Activated B cell treated with CpG ODN at 0.5 μM for 24 hours (primary cell): ENCODE data around the gene BCAS3. TPM values are rescaled to one million over a fixed set of nuclear protein-coding genes. Genes with fewer than 3 reads are reported as not detected.

Experiments used
- ATAC-seq: fragments of 200-7000 bp; cut with Tn5 transposase; one replicate; pipeline ENCODE4 v1.10.0; 2021; ENCODE audit warnings: low read depth, mild to moderate bottlenecking, moderate library complexity
- CTCF ChIA-PET: fragments of 350-600 bp; sonication (Branson Sonifier 250); formaldehyde crosslinking; loops from one replicate; lab custom pipeline; 2021; ENCODE audit warnings: antibody characterized with exemption; lab: Charles Lee
- POLR2A ChIA-PET: fragments of 350-600 bp; sonication (Branson Sonifier 250); formaldehyde crosslinking; loops from one replicate; lab custom pipeline; 2021; ENCODE audit warnings: antibody characterized with exemption; lab: Charles Lee
- DNase-seq: peaks from one replicate; pipeline ENCODE4 v3.0.0; 2022
- H3K27ac Mint-ChIP-seq: one replicate; pipeline ENCODE4 v1.8.0; 2020; ENCODE audit warnings: mixed read lengths
- H3K27me3 Mint-ChIP-seq: one replicate; pipeline ENCODE4 v1.8.0; 2021; ENCODE audit warnings: mixed read lengths
- H3K36me3 Mint-ChIP-seq: one replicate; pipeline ENCODE4 v1.8.0; 2021; ENCODE audit warnings: low read depth, mixed read lengths
- H3K4me1 Mint-ChIP-seq: one replicate; pipeline ENCODE4 v1.8.0; 2021; ENCODE audit warnings: mixed read lengths
- H3K4me3 Mint-ChIP-seq: one replicate; pipeline ENCODE4 v1.8.0; 2020; ENCODE audit warnings: mild to moderate bottlenecking, mixed read lengths
- H3K9me3 Mint-ChIP-seq: one replicate; pipeline ENCODE4 v1.8.0; 2020; ENCODE audit warnings: mixed read lengths
- CTCF ChIP-seq: fragments of 200-600 bp; IDR thresholded peaks from one replicate; pipeline ENCODE4 v1.8.0; 2022; ENCODE audit warnings: antibody characterized with exemption, mild to moderate bottlenecking
- intact Hi-C: fragments of 100-400 bp; cut with micrococcal nuclease; formaldehyde crosslinking; loops from one replicate; pipeline ENCODE4 v1.15.1; 2024
- total RNA-seq: library from RNA; stranded (reverse); gene quantifications from 2 replicates; pipeline ENCODE4 v1.2.3, GENCODE V29; 2022

Gene BCAS3
- total RNA-seq, 1 donor from 2014 or later, result 37.5 TPM

- intact Hi-C loops, result no loop called here
- TF ChIP-seq CTCF, result no peak
- no peak for ATAC-seq
- H3K4me3 Mint-ChIP-seq, result no peak overlapping the region
- no peaks in the 10 kb centered on the region for H3K36me3 Mint-ChIP-seq
- H3K9me3 Mint-ChIP-seq, result no peaks in the 10 kb centered on the region
- POLR2A ChIA-PET, result no interaction called here
- no peak for DNase-seq
- H3K27me3 Mint-ChIP-seq, result no peaks in the 10 kb centered on the region
- CTCF ChIA-PET, result no interaction called here
- no peaks in the 10 kb centered on the region for H3K4me1 Mint-ChIP-seq
- H3K27ac Mint-ChIP-seq, result no peak overlapping the region
Observed at GRCh38 chr17:60823515-60823914, 145.9 kb downstream of the BCAS3 start.

GRCh38 chr17:60825351-60825750, 147.7 kb downstream of the BCAS3 start:
- Mint-ChIP-seq H3K27ac (no peak overlapping the region), H3K9me3 (no peaks in the 10 kb centered on the region), H3K4me1 (no peaks in the 10 kb centered on the region), H3K4me3 (no peak overlapping the region), H3K36me3 (no peaks in the 10 kb centered on the region), H3K27me3 (no peaks in the 10 kb centered on the region)
- intact Hi-C loops, result no loop called here
- ATAC-seq (no peak), DNase-seq (no peak)
- TF ChIP-seq CTCF, result no peak
- ChIA-PET POLR2A (no interaction called here), CTCF (no interaction called here)

GRCh38 chr17:60827943-60828342, 150.3 kb downstream of the BCAS3 start:
- CTCF ChIA-PET, result no interaction called here
- no peak for ATAC-seq
- no peak overlapping the region for H3K27ac Mint-ChIP-seq

GRCh38 chr17:60832151-60832585, 154.5 kb downstream of the BCAS3 start:
- intact Hi-C loops, result no loop called here
- Mint-ChIP-seq H3K4me1 (no peaks in the 10 kb centered on the region), H3K27me3 (no peaks in the 10 kb centered on the region), H3K4me3 (no peak overlapping the region), H3K36me3 (no peaks in the 10 kb centered on the region), H3K9me3 (no peaks in the 10 kb centered on the region), H3K27ac (no peak overlapping the region)
- ChIA-PET POLR2A (no interaction called here), CTCF (no interaction called here)
- ATAC-seq (no peak), DNase-seq (no peak)
- no peak for TF ChIP-seq CTCF

More at GRCh38 chr17:60827943-60828342, 150.3 kb downstream of the BCAS3 start:
- Mint-ChIP-seq H3K4me3 (no peak overlapping the region), H3K36me3 (no peaks in the 10 kb centered on the region), H3K9me3 (no peaks in the 10 kb centered on the region), H3K4me1 (no peaks in the 10 kb centered on the region), H3K27me3 (no peaks in the 10 kb centered on the region)
- no peak for TF ChIP-seq CTCF
- POLR2A ChIA-PET, result no interaction called here
- no peak for DNase-seq
- intact Hi-C loops, result no loop called here

GRCh38 chr17:60832631-60833030, 155.0 kb downstream of the BCAS3 start:
- no peak overlapping the region for H3K27ac Mint-ChIP-seq
- no peaks in the 10 kb centered on the region for H3K27me3 Mint-ChIP-seq
- DNase-seq, result no peak
- ChIA-PET POLR2A (no interaction called here), CTCF (no interaction called here)
- H3K4me3 Mint-ChIP-seq, result no peak overlapping the region
- no peak for TF ChIP-seq CTCF
- no peaks in the 10 kb centered on the region for H3K36me3 Mint-ChIP-seq
- intact Hi-C loops, result no loop called here
- ATAC-seq, result no peak
- H3K4me1 Mint-ChIP-seq, result no peaks in the 10 kb centered on the region
- H3K9me3 Mint-ChIP-seq, result no peaks in the 10 kb centered on the region
